Pancreas (tissue), 10 donors: ENCODE data around the gene PLAGL2. TPM values are rescaled to one million over a fixed set of nuclear protein-coding genes. Genes with fewer than 3 reads are reported as not detected.

Experiments
- ATAC-seq, 4 donors: fragments of 200-7000 bp; cut with Tn5 transposase; one replicate each; pipeline versions ENCODE4 v1.8.0 to v1.9.1; 2020; ENCODE audit warnings: mild to moderate bottlenecking in 4 of 4, moderate library complexity in 4 of 4
- DNase-seq, 6 donors: peaks; one replicate each; pipeline ENCODE4 v3.0.0-alpha.2; 2020
- FAIRE-seq: peaks from 2 replicates; lab custom pipeline; 2012; peaks lifted over from hg19 to GRCh38; lab: Jason Lieb, UNC
- H3K27ac ChIP-seq, 4 donors: fragments of 200-600 bp; sonication (generic); 1 replicate in 3 of 4; 2 replicates in 1 of 4; pipeline versions ENCODE4 v1.5.0 to v1.8.0; 2020
- H3K27me3 ChIP-seq, 4 donors: fragments of 200-600 bp; one replicate each; pipeline ENCODE4 v1.8.0; 2021
- H3K36me3 ChIP-seq, 3 donors: fragments of 200-600 bp; sonication (generic) in 1 of 3; one replicate each; pipeline versions ENCODE4 v1.5.0 to v1.8.0; 2020 to 2021
- H3K4me1 ChIP-seq, 3 donors: fragments of 200-600 bp; one replicate each; pipeline ENCODE4 v1.8.0; 2021
- H3K4me3 ChIP-seq, 4 donors: fragments of 200-600 bp; sonication (generic) in 2 of 4; one replicate each; pipeline versions ENCODE4 v1.5.0 to v1.8.0; 2020 to 2021
- H3K9me3 ChIP-seq, 4 donors: fragments of 200-600 bp; one replicate each; pipeline ENCODE4 v1.8.0; 2021
- WGBS, 2 donors: extraction: QIAGEN DNeasy Blood & Tissue Kit; methylation state at CpG; one replicate each; pipeline ENCODE4 v1.1.7; 2013; 5-methylcytosine and 5-hydroxymethylcytosine counted together
- intact Hi-C, 3 donors: fragments of 100-400 bp; cut with DNase I; formaldehyde crosslinking; loops; one replicate each; pipeline versions ENCODE4 v1.11.1 to v1.14.2; 2022
- polyA plus RNA-seq, 2 donors: library from polyadenylated mRNA; stranded (reverse); fragments of 200-250 nt; gene quantifications; one replicate each; pipeline ENCODE4 v1.2.3, GENCODE V29; 2013
- total RNA-seq, 6 donors: library from RNA; stranded (reverse); fragmentation: NEBNext Ultra II Directional in 4 of 6; extraction: Animal tissue kit (Norgen Biotek cat#: 25700) in 4 of 6; gene quantifications; one replicate each; pipeline versions ENCODE4 v1.2.1 to v1.2.4, GENCODE V29; 2021 to 2023
- TF ChIP-seq, protein P1 (sequence below), 4 donors: fragments of 200-600 bp; sonication (generic) in 3 of 4; IDR thresholded peaks; one replicate each; pipeline versions ENCODE4 v1.5.0 to v1.8.0; 2021; ENCODE audit warnings: antibody characterized with exemption in 4 of 4
- donor health status: healthy with polysubstance abuse.
- donor health status: DM: no; HTN: no; CAD: no; lungs with moderate emphysema.
- donor health status: DM: no; HTN: no; CAD: no.
- donor health status: control.
- donor health status: control.
- donor health status: Bipolar disorder and iron deficiency.
- donor health status: DM: yes; HTN: yes; CAD: no.
- donor health status: DM: no; HTN: no; CAD: no.
- donor health status: DM: no; HTN: no; CAD: no.
- donor health status: DM: yes; HTN: yes; CAD: no.

PLAGL2 gene
- total and polyA plus RNA-seq, 8 donors, result 2.4 to 7.2 (median 4.4) TPM

DNA sequence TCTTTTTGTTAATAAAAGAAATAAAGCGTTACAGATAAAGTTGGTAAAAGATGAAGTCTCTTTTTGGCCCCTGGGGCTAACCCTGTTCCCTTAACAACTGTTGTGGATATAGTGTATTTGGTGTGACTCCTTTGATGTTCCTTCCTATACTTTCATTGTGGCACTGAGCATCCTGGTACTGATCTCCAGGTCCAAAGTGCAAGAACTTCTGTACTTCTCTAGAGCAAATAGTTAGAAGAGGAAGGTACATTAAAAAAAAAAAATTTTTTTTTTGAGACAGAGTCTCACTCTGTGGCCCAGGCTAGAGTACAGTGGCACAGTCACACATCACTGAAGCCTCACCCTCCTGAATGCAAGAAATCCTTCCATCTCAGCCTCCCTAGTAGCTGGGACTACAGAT, 6.3 kb upstream of the PLAGL2 start:
- peaks cover 0 to 17% (median 0%) of the 10 kb centered on the region in 3 donors for H3K36me3 ChIP-seq
- H3K27ac ChIP-seq, result no peak overlapping the region
- H3K27me3 ChIP-seq, result no peaks in the 10 kb centered on the region
- DNase-seq (no peak), FAIRE-seq (no peak), ATAC-seq (no peak)
- intact Hi-C loops, result no loop called here
- 94 to 95% methylated on average over 1 of the region's 1 CpG for WGBS, 2 donors
- H3K9me3 ChIP-seq, result no peaks in the 10 kb centered on the region
- peaks cover 0 to 1% (median 0%) of the 10 kb centered on the region in 3 donors for H3K4me1 ChIP-seq
- no peak overlapping the region for H3K4me3 ChIP-seq
- TF ChIP-seq, protein P1, sequence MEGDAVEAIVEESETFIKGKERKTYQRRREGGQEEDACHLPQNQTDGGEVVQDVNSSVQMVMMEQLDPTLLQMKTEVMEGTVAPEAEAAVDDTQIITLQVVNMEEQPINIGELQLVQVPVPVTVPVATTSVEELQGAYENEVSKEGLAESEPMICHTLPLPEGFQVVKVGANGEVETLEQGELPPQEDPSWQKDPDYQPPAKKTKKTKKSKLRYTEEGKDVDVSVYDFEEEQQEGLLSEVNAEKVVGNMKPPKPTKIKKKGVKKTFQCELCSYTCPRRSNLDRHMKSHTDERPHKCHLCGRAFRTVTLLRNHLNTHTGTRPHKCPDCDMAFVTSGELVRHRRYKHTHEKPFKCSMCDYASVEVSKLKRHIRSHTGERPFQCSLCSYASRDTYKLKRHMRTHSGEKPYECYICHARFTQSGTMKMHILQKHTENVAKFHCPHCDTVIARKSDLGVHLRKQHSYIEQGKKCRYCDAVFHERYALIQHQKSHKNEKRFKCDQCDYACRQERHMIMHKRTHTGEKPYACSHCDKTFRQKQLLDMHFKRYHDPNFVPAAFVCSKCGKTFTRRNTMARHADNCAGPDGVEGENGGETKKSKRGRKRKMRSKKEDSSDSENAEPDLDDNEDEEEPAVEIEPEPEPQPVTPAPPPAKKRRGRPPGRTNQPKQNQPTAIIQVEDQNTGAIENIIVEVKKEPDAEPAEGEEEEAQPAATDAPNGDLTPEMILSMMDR (IDR thresholded peaks at IDR 0.05), result no peak

DNA sequence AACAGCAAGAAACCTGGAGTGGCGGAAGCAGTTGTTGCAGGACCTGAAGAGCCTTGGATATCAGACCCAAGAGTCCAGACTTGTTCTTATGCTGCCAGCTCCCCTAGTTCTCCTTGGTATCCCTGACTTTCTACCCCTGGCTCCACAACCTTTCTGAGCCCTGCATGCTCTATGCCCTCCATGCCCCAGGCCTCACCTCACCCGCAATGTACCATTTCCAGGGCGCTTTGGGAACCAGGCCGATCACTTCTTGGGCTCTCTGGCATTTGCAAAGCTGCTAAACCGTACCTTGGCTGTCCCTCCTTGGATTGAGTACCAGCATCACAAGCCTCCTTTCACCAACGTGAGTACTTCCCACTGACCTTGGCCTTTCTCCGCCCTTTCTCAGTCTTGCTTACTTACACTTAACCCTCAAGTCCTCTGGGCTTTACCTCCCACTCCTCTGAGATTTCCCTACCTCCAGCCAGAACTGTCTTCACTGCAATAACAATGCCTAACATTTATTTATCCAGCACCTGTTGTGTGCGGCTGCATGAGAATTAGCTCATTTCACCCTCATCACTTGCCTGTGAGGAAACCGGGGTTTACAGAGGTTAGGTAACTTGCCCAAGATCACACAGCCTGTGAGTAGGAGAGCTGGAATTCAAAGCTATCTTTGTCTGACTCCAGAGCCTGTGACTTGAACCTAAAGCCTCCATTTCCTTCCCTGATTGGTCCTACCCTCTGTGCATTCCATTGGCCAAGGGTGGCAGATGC, 2.5 kb upstream of the PLAGL2 start:
- 59 to 64% methylated on average over 9 of the region's 9 CpGs for WGBS, 2 donors
- FAIRE-seq, result no peak
- intact Hi-C loops, result loop anchor here in 1 of 3 donors (10.0 kb wide), 1 partner anchor 275 kb away; no protein-coding TSS in a partner anchor

DNA sequence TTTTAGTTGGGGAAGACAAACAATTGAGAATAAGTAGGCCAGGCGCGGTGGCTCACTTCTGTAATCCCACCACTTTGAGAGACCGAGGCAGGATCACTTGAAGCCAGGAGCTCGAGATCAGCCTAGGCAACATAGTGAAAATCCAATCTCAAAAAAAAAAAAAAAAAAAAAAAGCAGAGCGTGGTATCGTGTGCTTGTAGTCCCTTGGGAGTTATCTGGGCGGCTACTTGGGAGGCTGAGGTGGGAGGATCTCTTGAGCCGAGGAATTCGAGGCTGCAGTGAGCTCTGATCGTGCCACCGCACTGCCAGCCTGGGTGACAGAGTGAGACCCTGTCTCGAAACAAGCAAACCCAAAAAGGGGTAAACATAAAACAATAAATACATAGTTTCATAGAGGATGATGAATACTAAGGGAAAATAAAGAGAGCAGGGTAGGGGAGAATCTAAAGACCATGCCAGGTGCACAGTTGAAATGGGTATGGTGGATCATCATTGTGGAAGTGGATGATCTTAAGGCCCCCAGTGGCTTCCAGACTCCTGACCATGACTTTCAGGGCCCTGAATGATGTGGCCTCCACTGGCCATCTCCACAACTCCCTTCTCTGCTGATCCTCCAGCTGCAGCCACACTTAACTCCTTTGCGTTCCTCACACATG, 1.1 kb upstream of the PLAGL2 start:
- peak overlapping the region in 1 of 4 donors; percentile 91 for H3K27ac ChIP-seq
- no peak for FAIRE-seq
- TF ChIP-seq, protein P1 (IDR thresholded peaks at IDR 0.05), result no peak
- DNase-seq, result no peak
- intact Hi-C loops, result loop anchor here in 1 of 3 donors (10.0 kb wide), 1 partner anchor 276 kb away; no protein-coding TSS in a partner anchor
- H3K27me3 ChIP-seq, result no peaks in the 10 kb centered on the region
- peaks cover 21 to 38% (median 31%) of the 10 kb centered on the region in 3 donors for H3K4me1 ChIP-seq
- no peaks in the 10 kb centered on the region for H3K9me3 ChIP-seq
- 49 to 56% methylated on average over 13 of the region's 13 CpGs for WGBS, 2 donors
- no peaks in the 10 kb centered on the region for H3K36me3 ChIP-seq
- H3K4me3 ChIP-seq, result peak overlapping the region; percentile 92 to 98 (median 96)
- ATAC-seq, result no peak

More for the DNA sequence above, 2.5 kb upstream of the PLAGL2 start:
- no peak for ATAC-seq
- Histone ChIP-seq H3K27ac (no peak overlapping the region), H3K36me3 (peaks cover 0 to 5% (median 0%) of the 10 kb centered on the region in 3 donors), H3K9me3 (no peaks in the 10 kb centered on the region), H3K27me3 (no peaks in the 10 kb centered on the region), H3K4me1 (peaks cover 8 to 24% (median 17%) of the 10 kb centered on the region in 3 donors), H3K4me3 (no peak overlapping the region)
- DNase-seq, result no peak
- TF ChIP-seq, protein P1 (IDR thresholded peaks at IDR 0.05), result no peak

DNA sequence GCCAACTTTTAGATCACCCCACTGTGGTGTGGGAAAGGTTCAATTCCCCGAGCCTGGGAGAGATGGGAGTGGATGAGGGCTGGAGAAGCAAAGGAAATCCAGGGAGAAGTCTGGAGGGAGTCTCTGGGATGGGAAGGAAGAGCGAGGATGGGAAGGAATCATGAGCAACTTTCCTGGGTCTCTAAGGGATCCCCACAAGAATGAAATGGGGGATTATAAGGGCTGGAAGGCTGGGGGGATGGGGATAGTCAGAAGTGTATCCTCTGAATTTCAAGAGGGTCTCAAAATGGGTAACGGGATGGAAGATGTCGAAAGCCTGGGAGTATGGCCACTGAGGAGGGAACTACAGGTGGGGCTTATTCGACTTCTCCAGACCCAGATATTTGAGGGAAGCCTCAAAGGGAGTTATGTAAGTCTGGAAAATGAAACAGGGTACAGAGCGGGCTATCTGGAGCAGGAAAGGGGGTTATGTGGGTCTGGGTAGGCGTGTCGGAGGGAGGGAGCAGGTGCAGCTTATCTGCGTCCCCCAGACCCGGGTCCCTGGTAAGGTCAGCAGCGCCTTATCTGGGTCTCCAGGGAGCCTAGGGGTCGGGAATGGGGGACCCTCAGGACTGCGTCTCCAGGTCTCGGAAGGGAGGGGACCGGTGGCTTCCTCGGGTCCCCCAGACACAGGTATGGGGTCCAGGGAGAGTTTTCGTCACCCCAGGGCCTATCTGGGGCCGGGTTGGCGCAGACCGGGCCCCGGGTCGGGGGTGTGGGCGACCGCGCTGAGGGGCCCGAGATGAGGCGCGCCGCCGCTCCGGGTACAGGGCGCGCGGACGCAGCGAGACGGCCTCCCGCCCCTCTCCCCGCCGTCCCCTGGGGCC, 550 bp downstream of the PLAGL2 start:
- peaks cover 35 to 52% (median 47%) of the 10 kb centered on the region in 3 donors for H3K4me1 ChIP-seq

More for the DNA sequence above, 550 bp downstream of the PLAGL2 start:
- no peaks in the 10 kb centered on the region for H3K36me3 ChIP-seq
- 1% methylated on average over 34 to 40 of the region's 40 CpGs for WGBS, 2 donors
- no peaks in the 10 kb centered on the region for H3K9me3 ChIP-seq
- intact Hi-C loops, result loop anchor here in 1 of 3 donors (10.0 kb wide), 1 partner anchor 278 kb away; no protein-coding TSS in a partner anchor
- H3K4me3 ChIP-seq, result peak overlapping the region; percentile 92 to 98 (median 96)
- H3K27me3 ChIP-seq, result no peaks in the 10 kb centered on the region
- TF ChIP-seq, protein P1 (IDR thresholded peaks at IDR 0.05), result no peak
- ATAC-seq (peak in 1 of 4 donors; percentile 1), DNase-seq (peak in 2 of 6 donors; percentile 31 to 60), FAIRE-seq (no peak)
- H3K27ac ChIP-seq, result peak overlapping the region; percentile 72 to 91 (median 86)
